ENCODE measurements around the gene TLCD1.

- no peak for TF ChIP-seq EZH2 (IDR thresholded peaks at IDR 0.05; ENCODE audit: insufficient read depth, poor library complexity, severe bottlenecking)
- TF ChIP-seq EZH2phosphoT487 (IDR thresholded peaks at IDR 0.05; ENCODE audit: insufficient read depth, low read depth): no peak
Measured at GRCh38 chr17:28700278-28700677, 25.8 kb downstream of the TLCD1 start.

Measured in GM23248 (cell line).